ENCODE results near the gene LMAN2.
A peak's percentile ranks its signal among the peaks of the same experiment; 100 is the strongest.

LMAN2 gene

DNA sequence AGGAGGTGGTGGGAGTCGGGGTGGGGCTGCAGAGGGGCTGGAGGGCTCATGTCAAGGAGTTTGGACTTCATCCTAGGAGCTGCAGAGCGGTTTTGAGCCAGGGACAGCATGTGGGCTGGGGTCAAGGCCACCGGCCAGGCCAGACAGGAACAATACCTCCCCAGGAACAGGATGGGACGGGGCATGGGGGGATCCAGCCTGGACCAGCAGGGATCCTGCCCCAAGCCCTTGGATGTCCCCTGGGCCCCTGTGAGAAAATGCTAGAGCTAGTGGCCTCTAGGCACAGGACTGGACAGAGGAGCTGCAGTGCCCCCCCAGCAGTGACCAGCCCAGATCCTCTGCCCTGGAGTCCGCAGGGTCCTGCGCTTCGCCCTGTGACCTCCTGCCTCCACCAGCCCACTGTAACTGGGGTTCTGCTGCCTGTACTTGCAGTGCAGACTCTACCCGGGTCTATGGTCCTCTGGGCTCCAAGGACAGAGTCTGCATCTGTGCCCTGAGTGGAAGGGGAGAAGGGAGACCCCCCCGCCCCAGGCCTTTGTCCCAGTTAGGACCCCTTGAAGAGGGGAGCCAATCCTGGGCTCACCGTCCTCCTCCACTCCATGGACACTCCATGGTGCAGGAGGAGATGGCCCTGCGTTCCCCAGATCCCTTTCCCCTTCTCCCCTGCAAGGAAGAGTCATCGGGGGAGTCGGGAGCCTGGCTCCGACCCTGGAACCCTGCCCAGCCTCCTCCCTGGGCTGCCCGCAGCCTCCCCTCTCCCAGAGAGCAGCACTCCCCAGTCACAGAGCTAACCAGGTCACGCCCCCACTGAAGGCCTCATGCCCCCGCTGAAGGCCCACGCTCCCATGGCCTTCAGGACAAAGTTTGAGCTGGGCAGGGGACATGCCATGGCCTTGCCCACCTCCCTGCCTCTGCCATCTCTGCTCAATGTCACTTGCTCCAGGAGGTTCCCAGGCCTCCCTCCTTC, 36.8 kb downstream of the LMAN2 start:
- TF ChIP-seq, protein P1, sequence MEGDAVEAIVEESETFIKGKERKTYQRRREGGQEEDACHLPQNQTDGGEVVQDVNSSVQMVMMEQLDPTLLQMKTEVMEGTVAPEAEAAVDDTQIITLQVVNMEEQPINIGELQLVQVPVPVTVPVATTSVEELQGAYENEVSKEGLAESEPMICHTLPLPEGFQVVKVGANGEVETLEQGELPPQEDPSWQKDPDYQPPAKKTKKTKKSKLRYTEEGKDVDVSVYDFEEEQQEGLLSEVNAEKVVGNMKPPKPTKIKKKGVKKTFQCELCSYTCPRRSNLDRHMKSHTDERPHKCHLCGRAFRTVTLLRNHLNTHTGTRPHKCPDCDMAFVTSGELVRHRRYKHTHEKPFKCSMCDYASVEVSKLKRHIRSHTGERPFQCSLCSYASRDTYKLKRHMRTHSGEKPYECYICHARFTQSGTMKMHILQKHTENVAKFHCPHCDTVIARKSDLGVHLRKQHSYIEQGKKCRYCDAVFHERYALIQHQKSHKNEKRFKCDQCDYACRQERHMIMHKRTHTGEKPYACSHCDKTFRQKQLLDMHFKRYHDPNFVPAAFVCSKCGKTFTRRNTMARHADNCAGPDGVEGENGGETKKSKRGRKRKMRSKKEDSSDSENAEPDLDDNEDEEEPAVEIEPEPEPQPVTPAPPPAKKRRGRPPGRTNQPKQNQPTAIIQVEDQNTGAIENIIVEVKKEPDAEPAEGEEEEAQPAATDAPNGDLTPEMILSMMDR (IDR thresholded peaks at IDR 0.05; ENCODE audit: low read depth, low read length): no peak
- no peak for DNase-seq (ENCODE audit: extremely low read depth, low read depth)

DNA sequence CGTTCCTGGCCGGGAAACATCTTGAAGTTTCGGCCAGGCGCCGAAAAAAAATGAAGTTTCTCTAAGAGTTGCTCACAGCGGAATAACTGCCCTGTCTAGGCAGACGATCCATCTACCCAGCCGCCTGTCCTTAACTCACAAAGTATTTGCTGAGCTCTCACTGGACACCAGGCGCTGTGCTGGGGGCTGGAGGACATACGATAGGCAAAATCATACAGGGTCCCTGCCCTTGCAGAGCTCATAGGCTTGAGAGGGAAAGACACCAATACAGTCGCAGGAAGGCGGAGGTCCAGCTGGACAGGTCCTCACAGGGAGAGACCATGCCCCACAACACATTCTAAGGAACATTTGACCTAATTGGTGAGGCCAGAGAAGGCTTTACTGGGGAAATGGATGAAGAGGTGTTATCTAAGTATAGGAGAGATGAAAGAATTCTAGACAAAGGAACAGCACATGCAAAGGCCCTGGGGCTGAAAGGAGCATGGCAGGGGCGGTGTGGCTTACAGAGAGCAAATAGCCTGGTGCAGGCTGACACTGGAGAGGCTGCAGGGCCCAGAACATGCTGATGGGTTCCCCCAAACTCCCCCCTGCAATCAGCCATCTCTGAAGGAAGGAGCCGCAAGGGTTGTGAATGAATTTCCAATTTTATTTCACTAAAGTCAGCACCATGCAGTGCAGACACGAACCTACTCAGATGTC, 37.8 kb downstream of the LMAN2 start:
- DNase-seq (ENCODE audit: extremely low read depth, low read depth): no peak
- TF ChIP-seq, protein P1 (IDR thresholded peaks at IDR 0.05; ENCODE audit: low read depth, low read length): no peak

DNA sequence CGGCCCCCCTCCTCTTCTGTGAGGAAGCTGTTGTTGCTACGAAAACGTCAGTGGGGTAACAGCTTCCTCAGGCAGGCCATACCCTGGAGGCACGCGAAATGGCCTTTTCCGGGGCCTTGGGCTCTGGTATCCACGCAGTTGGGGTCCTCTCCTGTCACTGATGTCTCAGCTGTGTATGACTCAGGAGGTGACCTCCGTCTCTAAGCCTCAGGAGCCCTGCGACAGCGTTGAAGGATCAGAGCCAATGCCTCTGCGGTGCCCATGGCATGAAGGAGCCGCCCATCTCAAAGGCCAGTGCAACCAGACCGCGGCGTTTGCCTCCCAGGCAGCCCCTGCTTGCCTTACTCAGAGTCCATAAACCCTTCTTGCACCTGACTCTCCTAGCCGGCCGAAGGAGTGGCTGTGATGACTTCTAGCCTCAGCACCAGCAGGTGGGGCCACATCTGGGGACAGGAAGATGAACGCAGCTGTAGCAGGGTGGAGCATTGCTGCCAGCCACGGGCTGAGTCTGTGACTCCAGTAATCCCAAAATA, 38.8 kb downstream of the LMAN2 start:
- DNase-seq (ENCODE audit: extremely low read depth, low read depth): no peak
- TF ChIP-seq, protein P1 (IDR thresholded peaks at IDR 0.05; ENCODE audit: low read depth, low read length): no peak

DNA sequence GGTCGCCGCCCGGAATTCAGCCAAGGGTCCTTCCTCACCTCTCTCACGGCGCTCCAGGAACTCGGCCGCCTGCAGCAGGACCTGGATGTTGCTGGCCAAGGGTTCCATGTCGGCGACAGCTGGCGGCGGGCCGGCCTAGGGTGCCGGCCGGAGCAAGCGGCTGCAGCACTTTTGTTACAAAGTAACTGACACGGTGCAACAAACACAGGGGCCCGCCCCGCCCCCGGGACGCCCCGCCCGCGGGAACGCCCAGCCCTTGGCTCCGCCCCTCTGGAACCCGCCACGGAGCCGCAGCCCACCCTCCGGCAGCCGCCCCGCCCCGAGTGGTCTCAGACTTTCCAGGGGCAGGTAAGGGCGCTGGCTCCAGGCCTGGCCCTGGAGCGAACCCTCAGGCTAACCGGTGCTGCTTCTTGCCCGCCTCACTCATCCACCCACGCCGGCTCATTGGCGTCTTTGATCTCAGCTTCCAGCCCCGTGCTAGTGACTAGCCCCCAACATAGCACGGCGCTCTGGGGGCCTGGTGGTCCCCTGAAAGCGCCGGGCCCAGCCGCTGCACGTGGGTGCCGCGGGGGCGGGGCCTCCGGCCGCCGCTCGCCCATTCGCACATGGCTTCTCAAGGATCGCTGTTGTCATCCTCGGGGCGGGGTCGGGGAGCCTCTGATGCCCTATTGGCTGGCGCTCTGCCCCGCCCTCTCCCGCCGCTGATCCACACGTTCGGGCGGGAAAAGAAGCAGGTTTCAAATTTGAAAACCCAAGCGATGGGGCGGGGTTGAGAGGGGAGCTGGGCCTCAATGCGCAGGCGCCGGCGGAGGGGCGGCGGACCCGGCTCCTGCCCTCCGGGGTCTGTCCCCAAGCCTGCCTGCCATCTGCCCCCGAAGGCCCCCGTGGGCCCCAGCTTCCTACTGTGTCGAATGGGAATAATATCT, 39.5 kb downstream of the LMAN2 start, which contains the start of gene MXD3:
Gene MXD3, minus strand, starts transcription at position 176 of the 926 bp plus-strand sequence. Its CDS starts 68 bp downstream, at position 108.
- TF ChIP-seq, protein P1 (IDR thresholded peaks at IDR 0.05; ENCODE audit: low read depth, low read length): no peak
- DNase-seq (ENCODE audit: extremely low read depth, low read depth): peak; percentile 79

DNA sequence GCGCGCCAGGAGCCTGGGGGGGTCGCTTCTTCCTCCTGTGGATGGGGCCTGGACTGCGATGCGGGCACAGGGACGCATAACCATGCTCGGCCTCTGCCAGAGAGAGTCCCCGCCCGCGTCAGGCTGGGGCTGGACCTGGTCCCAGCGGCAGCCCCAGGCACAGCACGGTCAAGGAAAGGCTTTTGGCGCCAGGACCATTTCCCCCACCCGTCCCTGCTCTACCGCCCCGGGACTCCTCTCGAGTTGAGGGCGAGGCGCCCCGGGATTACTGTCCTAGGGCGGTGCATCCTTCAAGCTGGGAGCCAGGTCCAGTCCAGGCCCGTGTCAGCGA, 40.1 kb downstream of the LMAN2 start:
- TF ChIP-seq, protein P1 (IDR thresholded peaks at IDR 0.05; ENCODE audit: low read depth, low read length): no peak
- no peak for DNase-seq (ENCODE audit: extremely low read depth, low read depth)

DNA sequence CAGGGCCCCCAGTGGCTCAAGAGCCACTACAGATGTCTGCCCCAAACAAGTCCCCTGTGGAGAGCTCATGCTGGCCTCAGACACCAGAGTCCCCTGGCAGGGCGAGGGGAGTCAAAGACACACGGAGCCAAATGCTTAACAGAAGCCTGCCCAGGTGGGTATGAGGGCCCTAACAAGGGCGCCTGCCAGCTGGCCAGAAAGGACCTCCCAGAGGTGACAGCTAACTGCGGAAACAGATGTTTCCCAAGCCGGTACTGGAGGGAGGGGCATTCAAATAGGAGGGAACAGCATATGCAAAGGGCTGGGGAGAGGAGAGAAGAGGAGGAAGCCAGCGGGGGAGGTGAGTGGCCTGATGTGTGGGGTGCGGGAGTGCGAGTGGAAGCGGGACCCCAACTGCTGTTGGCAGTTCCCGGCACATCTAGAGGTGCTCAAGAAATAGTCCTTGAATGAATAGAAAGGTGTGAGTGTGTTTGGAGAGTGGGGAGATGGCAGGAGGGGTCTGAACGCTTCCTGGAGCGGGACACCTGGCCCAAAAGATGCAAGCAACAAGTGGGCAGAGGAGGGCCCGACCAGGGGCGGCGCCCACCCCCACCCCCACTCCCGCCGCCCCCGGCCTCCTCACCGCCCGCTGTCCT, 40.6 kb downstream of the LMAN2 start:
- no peak for DNase-seq (ENCODE audit: extremely low read depth, low read depth)
- TF ChIP-seq, protein P1 (IDR thresholded peaks at IDR 0.05; ENCODE audit: low read depth, low read length): no peak

All from AG09319 (cell line).